ENCODE measurements around the gene PPL. TPM values are rescaled to one million over a fixed set of nuclear protein-coding genes. Genes with fewer than 3 reads are reported as not detected.

The PPL gene
- total and polyA plus RNA-seq, 2 of the 13 experiments (the other 11 are each of a cell fraction or from before 2014, with no cell fraction given), result 5.7 to 6.6 TPM

GRCh38 chr16:4846901-4847773, 89.8 kb downstream of the PPL start, which contains the start of the genes GLYR1 and UBN1 (continued):
- TF ChIP-seq ATF2 (CRISPR knock-in tag; IDR thresholded peaks at IDR 0.05), result peak; percentile 55; the same call in 1 of the 2 replicates
- no peak for TF ChIP-seq ISX (CRISPR knock-in tag; conservative IDR thresholded peaks at IDR 0.05)
- no peak for TF ChIP-seq PLSCR1 (CRISPR knock-in tag; IDR thresholded peaks at IDR 0.05; ENCODE audit: borderline replicate concordance)
- TF ChIP-seq ZNF816 (CRISPR knock-in tag; IDR thresholded peaks at IDR 0.05; ENCODE audit: borderline replicate concordance), result peak; percentile 11; the same call in 1 of the 2 replicates
- peak; percentile 72; the same call in 1 of the 2 replicates for TF ChIP-seq CHCHD3 (CRISPR knock-in tag; IDR thresholded peaks at IDR 0.05)
- no peak; the same call in 1 of the 2 replicates for TF ChIP-seq MIER3 (CRISPR knock-in tag; IDR thresholded peaks at IDR 0.05; ENCODE audit: borderline replicate concordance)
- no peak for TF ChIP-seq ZSCAN22 (CRISPR knock-in tag; IDR thresholded peaks at IDR 0.05)
- TF ChIP-seq EED (CRISPR knock-in tag; IDR thresholded peaks at IDR 0.05), result no peak
- TF ChIP-seq ETV5 (CRISPR knock-in tag; IDR thresholded peaks at IDR 0.05; ENCODE audit: borderline replicate concordance), result no peak
- no peak for TF ChIP-seq FIP1L1 (IDR thresholded peaks at IDR 0.05; ENCODE audit: borderline replicate concordance, insufficient read depth, low read depth, low read length)
- TF ChIP-seq KLF11 (CRISPR knock-in tag; IDR thresholded peaks at IDR 0.05), result no peak
- TF ChIP-seq TCF12 (IDR thresholded peaks at IDR 0.05), result no peak
- peak; percentile 73; the same call in 1 of the 2 replicates for TF ChIP-seq TCF12 (CRISPR knock-in tag; IDR thresholded peaks at IDR 0.05)
- TF ChIP-seq BATF2 (CRISPR knock-in tag; IDR thresholded peaks at IDR 0.05), result peak; percentile 64; the same call in 1 of the 2 replicates
- peak; percentile 83; the same call in 1 of the 2 replicates for TF ChIP-seq TGIF2 (CRISPR knock-in tag; IDR thresholded peaks at IDR 0.05)
- TF ChIP-seq GZF1 (CRISPR knock-in tag; IDR thresholded peaks at IDR 0.05), result no peak; the same call in 1 of the 2 replicates
- TF ChIP-seq CBFB (CRISPR knock-in tag; IDR thresholded peaks at IDR 0.05), result no peak
- TF ChIP-seq THYN1 (CRISPR knock-in tag; IDR thresholded peaks at IDR 0.05; ENCODE audit: borderline replicate concordance, low read depth), result no peak
- TF ChIP-seq BCLAF1 (IDR thresholded peaks at IDR 0.05), result no peak
- no peak for TF ChIP-seq PREB (CRISPR knock-in tag; IDR thresholded peaks at IDR 0.05)
- no peak for TF ChIP-seq CBX1 (IDR thresholded peaks at IDR 0.05; ENCODE audit: low read depth)
- peak; percentile 29; the same call in 1 of the 2 replicates for TF ChIP-seq ZSCAN9 (CRISPR knock-in tag; IDR thresholded peaks at IDR 0.05; ENCODE audit: borderline replicate concordance)
- TF ChIP-seq ZNF451 (CRISPR knock-in tag; IDR thresholded peaks at IDR 0.05), result peak; percentile 37; the same call in 1 of the 2 replicates

Data from HepG2 (cell line).